BLaER1 (cell line): ENCODE data around the gene CENPW.

ENCODE experiments used
- H3K27ac ChIP-seq: shearing (Covaris generic); formaldehyde crosslinking; 2 replicates; pipeline ENCODE4 v1.8.1; 2022
- H3K27me3 ChIP-seq: shearing (Covaris generic); formaldehyde crosslinking; 2 replicates; pipeline ENCODE4 v1.8.1; 2022
- H3K36me3 ChIP-seq: shearing (Covaris generic); formaldehyde crosslinking; 2 replicates; pipeline ENCODE4 v1.8.1; 2022
- H3K4me1 ChIP-seq: shearing (Covaris generic); formaldehyde crosslinking; 2 replicates; pipeline ENCODE4 v1.8.1; 2022
- H3K4me2 ChIP-seq: shearing (Covaris generic); formaldehyde crosslinking; 2 replicates; pipeline ENCODE4 v1.8.1; 2022
- H3K4me3 ChIP-seq: shearing (Covaris generic); formaldehyde crosslinking; 2 replicates; pipeline ENCODE4 v1.8.1; 2022
- H3K9ac ChIP-seq: shearing (Covaris generic); formaldehyde crosslinking; 2 replicates; pipeline ENCODE4 v1.8.1; 2022
- H3K9me3 ChIP-seq: shearing (Covaris generic); formaldehyde crosslinking; 2 replicates; pipeline ENCODE4 v1.8.1; 2022
- H4K20me1 ChIP-seq: shearing (Covaris generic); formaldehyde crosslinking; 2 replicates; pipeline ENCODE4 v1.8.1; 2022
- Cebpa-rat ChIP-seq: shearing (Covaris generic); IDR thresholded peaks from 2 replicates; pipeline ENCODE4 v1.8.1; 2022

CENPW gene

GRCh38 chr6:126367849-126368248 lies 27.9 kb downstream of the CENPW start:
- TF ChIP-seq Cebpa-rat: no peak
- Histone ChIP-seq H3K27me3 (no peaks in the 10 kb centered on the region), H4K20me1 (no peaks in the 10 kb centered on the region), H3K4me3 (no peak overlapping the region), H3K9ac (no peak overlapping the region), H3K9me3 (no peaks in the 10 kb centered on the region), H3K4me1 (no peaks in the 10 kb centered on the region), H3K27ac (no peak overlapping the region), H3K4me2 (no peak overlapping the region), H3K36me3 (peaks cover 4% of the 10 kb centered on the region; the same call in 1 of the 2 replicates)

- Histone ChIP-seq H3K4me1 (no peaks in the 10 kb centered on the region), H3K36me3 (peaks cover 7% of the 10 kb centered on the region; the same call in 1 of the 2 replicates), H3K27ac (no peak overlapping the region), H3K9ac (no peak overlapping the region), H4K20me1 (no peaks in the 10 kb centered on the region), H3K27me3 (no peaks in the 10 kb centered on the region), H3K4me2 (no peak overlapping the region), H3K4me3 (no peak overlapping the region), H3K9me3 (peaks cover 5% of the 10 kb centered on the region; the same call in 1 of the 2 replicates)
- TF ChIP-seq Cebpa-rat: no peak
Measured at GRCh38 chr6:126372626-126373025, 32.7 kb downstream of the CENPW start.

GRCh38 chr6:126373344-126373743 lies 33.4 kb downstream of the CENPW start:
- Histone ChIP-seq H3K36me3 (peaks cover 7% of the 10 kb centered on the region; the same call in 1 of the 2 replicates), H3K9ac (no peak overlapping the region), H4K20me1 (no peaks in the 10 kb centered on the region), H3K9me3 (peaks cover 5% of the 10 kb centered on the region; the same call in 1 of the 2 replicates), H3K4me2 (no peak overlapping the region), H3K4me1 (no peaks in the 10 kb centered on the region), H3K27me3 (no peaks in the 10 kb centered on the region), H3K27ac (no peak overlapping the region), H3K4me3 (no peak overlapping the region)
- no peak for TF ChIP-seq Cebpa-rat

DNA sequence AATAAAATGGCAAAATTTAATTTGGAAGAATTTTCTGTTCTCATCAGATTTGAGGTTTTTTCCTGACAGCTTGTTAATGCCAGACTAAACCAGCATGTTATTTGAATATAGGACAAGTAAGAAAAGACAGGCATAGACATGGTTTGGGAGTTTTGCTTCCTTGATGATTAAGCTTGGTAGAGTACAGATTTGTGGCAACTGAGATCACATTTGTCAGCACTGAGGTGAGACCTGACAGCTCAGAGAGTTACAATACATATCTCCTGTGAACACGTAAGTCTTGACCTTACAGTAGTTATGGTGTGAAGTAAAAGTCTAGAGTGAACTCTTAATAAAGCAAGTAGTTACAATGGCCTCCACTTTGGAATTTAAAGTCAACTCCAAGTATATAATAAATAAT lies 34.5 kb downstream of the CENPW start:
- peaks cover 7% of the 10 kb centered on the region; the same call in 1 of the 2 replicates for H3K36me3 ChIP-seq
- H4K20me1 ChIP-seq: no peaks in the 10 kb centered on the region
- H3K27me3 ChIP-seq: no peaks in the 10 kb centered on the region
- no peak overlapping the region for H3K4me2 ChIP-seq
- H3K4me1 ChIP-seq: no peaks in the 10 kb centered on the region
- no peak overlapping the region for H3K4me3 ChIP-seq
- H3K9ac ChIP-seq: no peak overlapping the region
- H3K27ac ChIP-seq: no peak overlapping the region
- peaks cover 5% of the 10 kb centered on the region; the same call in 1 of the 2 replicates for H3K9me3 ChIP-seq
- no peak for TF ChIP-seq Cebpa-rat

- no peak for TF ChIP-seq Cebpa-rat
- Histone ChIP-seq H3K4me3 (no peak overlapping the region), H3K9ac (no peak overlapping the region), H4K20me1 (no peaks in the 10 kb centered on the region), H3K9me3 (peaks cover 10% of the 10 kb centered on the region), H3K27ac (no peak overlapping the region), H3K4me2 (no peak overlapping the region), H3K27me3 (no peaks in the 10 kb centered on the region), H3K36me3 (peaks cover 11% of the 10 kb centered on the region), H3K4me1 (no peaks in the 10 kb centered on the region)
Measured at GRCh38 chr6:126376682-126377081, 36.8 kb downstream of the CENPW start.

DNA sequence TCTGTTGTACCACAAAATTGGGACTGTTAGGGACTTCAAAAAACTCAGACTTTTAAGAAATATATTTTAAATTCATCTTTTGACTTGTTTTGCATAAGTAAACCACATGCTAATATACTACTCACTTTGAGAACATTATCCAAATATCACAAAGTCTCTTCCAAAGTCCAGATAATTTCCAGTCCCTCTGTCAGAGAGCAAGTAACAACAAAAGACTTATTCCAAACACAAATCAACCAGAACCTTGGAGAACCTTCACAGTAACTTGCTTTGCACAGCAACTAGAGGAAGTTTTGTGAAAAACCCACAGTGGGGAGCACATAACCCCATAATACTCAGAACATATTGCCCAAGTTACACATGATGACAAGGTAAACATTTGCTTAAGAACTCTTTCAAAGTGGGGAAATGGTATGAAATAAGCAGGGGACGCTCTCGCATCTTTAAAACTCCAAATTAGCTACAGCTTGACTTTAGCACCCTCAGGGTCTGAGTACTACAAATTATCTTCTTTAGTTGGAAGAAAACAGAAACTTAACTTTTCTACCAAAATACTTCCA lies 37.8 kb downstream of the CENPW start:
- no peak overlapping the region for H3K4me3 ChIP-seq
- peaks cover 18% of the 10 kb centered on the region for H3K9me3 ChIP-seq
- H3K4me2 ChIP-seq: no peak overlapping the region

GRCh38 chr6:126380072-126380583 lies 40.2 kb downstream of the CENPW start:
- Histone ChIP-seq H3K9me3 (peaks cover 30% of the 10 kb centered on the region), H3K36me3 (peaks cover 8% of the 10 kb centered on the region), H3K27me3 (no peaks in the 10 kb centered on the region), H3K4me1 (no peaks in the 10 kb centered on the region), H3K27ac (no peak overlapping the region), H3K4me2 (no peak overlapping the region), H3K4me3 (no peak overlapping the region), H4K20me1 (no peaks in the 10 kb centered on the region), H3K9ac (no peak overlapping the region)
- no peak for TF ChIP-seq Cebpa-rat

More for the DNA sequence above, 37.8 kb downstream of the CENPW start:
- H3K36me3 ChIP-seq: peaks cover 11% of the 10 kb centered on the region
- H3K27me3 ChIP-seq: no peaks in the 10 kb centered on the region
- no peak for TF ChIP-seq Cebpa-rat
- H4K20me1 ChIP-seq: no peaks in the 10 kb centered on the region
- H3K4me1 ChIP-seq: no peaks in the 10 kb centered on the region
- H3K9ac ChIP-seq: no peak overlapping the region
- no peak overlapping the region for H3K27ac ChIP-seq

DNA sequence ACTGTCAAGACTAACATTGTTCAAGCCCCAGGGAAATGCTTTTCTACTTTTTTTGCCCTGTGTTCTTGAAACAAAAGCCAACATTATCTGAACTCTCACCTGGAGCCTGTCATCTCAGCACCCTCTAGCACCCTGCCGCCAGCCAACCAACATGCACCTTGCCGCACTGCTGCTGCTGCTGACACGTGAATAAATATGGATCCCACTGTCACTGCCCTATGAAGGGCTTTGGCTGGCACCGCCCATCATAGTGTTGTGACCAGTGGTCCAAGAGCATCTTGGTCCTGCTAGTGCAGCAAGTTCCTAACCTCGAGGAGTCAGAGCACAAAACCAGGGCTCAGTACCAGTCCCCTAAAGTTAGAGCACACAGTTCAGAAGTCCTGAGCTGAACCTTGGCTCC lies 41.6 kb downstream of the CENPW start:
- no peaks in the 10 kb centered on the region for H4K20me1 ChIP-seq
- TF ChIP-seq Cebpa-rat: no peak
- H3K9ac ChIP-seq: no peak overlapping the region

DNA sequence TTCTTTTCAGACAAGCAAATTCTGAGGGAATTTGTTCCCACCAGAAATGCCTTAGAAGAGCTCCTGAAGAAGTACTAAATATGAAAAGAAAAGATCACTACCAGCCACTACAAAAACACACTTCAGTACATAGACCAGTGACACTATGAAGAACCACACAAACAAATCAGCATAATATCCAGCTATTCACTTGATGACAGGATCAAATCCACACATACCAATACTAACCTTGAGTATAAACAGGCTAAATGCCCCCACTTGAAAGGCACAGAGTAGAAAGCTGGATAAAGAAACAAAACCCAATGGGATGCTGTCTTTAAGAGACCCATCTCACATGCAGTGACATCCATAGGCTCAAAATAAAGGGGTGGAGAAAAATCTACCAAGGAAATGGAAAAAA lies 43.3 kb downstream of the CENPW start:
- no peak overlapping the region for H3K4me2 ChIP-seq
- no peak for TF ChIP-seq Cebpa-rat
- no peak overlapping the region for H3K9ac ChIP-seq
- H3K27ac ChIP-seq: no peak overlapping the region
- peaks cover 8% of the 10 kb centered on the region for H3K36me3 ChIP-seq
- H3K9me3 ChIP-seq: peaks cover 35% of the 10 kb centered on the region
- no peaks in the 10 kb centered on the region for H4K20me1 ChIP-seq
- no peak overlapping the region for H3K4me3 ChIP-seq
- no peaks in the 10 kb centered on the region for H3K4me1 ChIP-seq
- no peaks in the 10 kb centered on the region for H3K27me3 ChIP-seq

More for the DNA sequence above, 41.6 kb downstream of the CENPW start:
- Histone ChIP-seq H3K4me2 (no peak overlapping the region), H3K36me3 (peaks cover 8% of the 10 kb centered on the region), H3K27me3 (no peaks in the 10 kb centered on the region), H3K4me3 (no peak overlapping the region), H3K27ac (no peak overlapping the region), H3K4me1 (no peaks in the 10 kb centered on the region), H3K9me3 (peaks cover 35% of the 10 kb centered on the region)

DNA sequence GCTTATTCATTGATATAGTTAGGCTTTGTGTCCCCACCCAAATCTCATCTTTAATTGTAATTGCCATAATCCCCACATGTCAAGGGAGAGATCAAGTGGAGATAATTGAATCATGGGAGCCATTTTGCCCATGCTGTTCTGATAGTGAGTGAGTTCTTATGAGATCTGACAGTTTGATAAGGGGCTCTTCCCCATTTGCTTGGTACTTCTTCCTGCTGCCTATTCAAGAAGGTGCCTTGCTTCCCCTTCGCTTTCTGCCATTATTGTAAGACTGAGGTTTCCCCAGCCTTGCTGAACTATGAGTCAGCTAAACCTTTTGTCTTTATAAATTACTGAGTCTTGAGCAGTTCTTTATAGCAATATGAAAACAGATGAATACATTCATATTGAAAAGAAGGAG lies 45.6 kb downstream of the CENPW start:
- no peak for TF ChIP-seq Cebpa-rat

More for the DNA sequence above, 45.6 kb downstream of the CENPW start:
- Histone ChIP-seq H3K4me1 (no peaks in the 10 kb centered on the region), H3K9me3 (peaks cover 35% of the 10 kb centered on the region), H3K27me3 (no peaks in the 10 kb centered on the region), H3K4me3 (no peak overlapping the region), H3K9ac (no peak overlapping the region), H3K36me3 (peaks cover 8% of the 10 kb centered on the region), H3K4me2 (no peak overlapping the region), H3K27ac (no peak overlapping the region), H4K20me1 (no peaks in the 10 kb centered on the region)
